Parathyroid adenoma (tissue), 2 donors: ENCODE results near the gene BAG1.

Source experiments
- H2AFZ ChIP-seq: fragments of 300-600 bp; sonication (generic); one replicate; pipeline ENCODE4 v1.7.0; 2017; ENCODE audit warnings: antibody characterized with exemption, mild to moderate bottlenecking
- H3K27ac ChIP-seq: fragments of 300-600 bp; sonication (generic); one replicate; pipeline ENCODE4 v1.7.0; 2017
- H3K27me3 ChIP-seq: fragments of 300-600 bp; sonication (generic); one replicate; pipeline ENCODE4 v1.7.0; 2017; ENCODE audit warnings: low read length; ENCODE audit not compliant: control insufficient read depth, insufficient read depth
- H3K36me3 ChIP-seq: fragments of 300-600 bp; sonication (generic); one replicate; pipeline ENCODE4 v1.7.0; 2017; ENCODE audit warnings: low read length; ENCODE audit not compliant: control insufficient read depth, insufficient read depth
- H3K4me1 ChIP-seq: fragments of 300-600 bp; sonication (generic); one replicate; pipeline ENCODE4 v1.7.0; 2017; ENCODE audit warnings: control low read depth
- H3K4me2 ChIP-seq: fragments of 300-600 bp; sonication (generic); one replicate; pipeline ENCODE4 v1.7.0; 2017; ENCODE audit warnings: low read length
- H3K4me3 ChIP-seq: fragments of 300-600 bp; sonication (generic); one replicate; pipeline ENCODE4 v1.7.0; 2017; ENCODE audit warnings: low read depth, low read length
- H3K79me2 ChIP-seq: fragments of 300-600 bp; sonication (generic); one replicate; pipeline ENCODE4 v1.7.0; 2017; ENCODE audit warnings: control low read depth
- H3K9ac ChIP-seq: fragments of 300-600 bp; sonication (generic); one replicate; pipeline ENCODE4 v1.7.0; 2017; ENCODE audit warnings: mild to moderate bottlenecking
- H3K9me3 ChIP-seq: fragments of 300-600 bp; sonication (generic); one replicate; pipeline ENCODE4 v1.7.0; 2017; ENCODE audit warnings: low read length; ENCODE audit not compliant: control insufficient read depth
- CTCF ChIP-seq: fragments of 300-600 bp; sonication (generic); IDR thresholded peaks from one replicate; pipeline ENCODE4 v1.7.0; 2017; ENCODE audit warnings: antibody characterized with exemption, mild to moderate bottlenecking
- donor health status: primary hyperparathyroidism.

Gene BAG1

GRCh38 chr9:33250458-33250995 is 14.0 kb downstream of the BAG1 start:
- no peak for TF ChIP-seq CTCF

GRCh38 chr9:33249983-33250382 is 14.5 kb downstream of the BAG1 start:
- H3K4me2 ChIP-seq = no peak overlapping the region
- H3K27ac ChIP-seq = no peak overlapping the region
- H3K36me3 ChIP-seq = no peaks in the 10 kb centered on the region
- no peak for TF ChIP-seq CTCF
- no peaks in the 10 kb centered on the region for H3K9me3 ChIP-seq
- H3K4me3 ChIP-seq = no peak overlapping the region
- no peaks in the 10 kb centered on the region for H3K27me3 ChIP-seq
- no peak overlapping the region for H2AFZ ChIP-seq
- no peak overlapping the region for H3K9ac ChIP-seq
- H3K79me2 ChIP-seq = no peaks in the 10 kb centered on the region
- H3K4me1 ChIP-seq = no peaks in the 10 kb centered on the region

More at GRCh38 chr9:33250458-33250995, 14.0 kb downstream of the BAG1 start:
- Histone ChIP-seq H3K4me1 (no peaks in the 10 kb centered on the region), H3K79me2 (no peaks in the 10 kb centered on the region), H3K27ac (no peak overlapping the region), H3K36me3 (no peaks in the 10 kb centered on the region), H3K4me3 (no peak overlapping the region), H3K27me3 (no peaks in the 10 kb centered on the region), H3K4me2 (no peak overlapping the region), H3K9me3 (no peaks in the 10 kb centered on the region), H3K9ac (no peak overlapping the region), H2AFZ (no peak overlapping the region)

- no peak overlapping the region for H3K4me2 ChIP-seq
- no peaks in the 10 kb centered on the region for H3K4me1 ChIP-seq
- no peak overlapping the region for H3K27ac ChIP-seq
- no peaks in the 10 kb centered on the region for H3K79me2 ChIP-seq
- no peak overlapping the region for H3K9ac ChIP-seq
- no peak overlapping the region for H2AFZ ChIP-seq
- TF ChIP-seq CTCF = no peak
- no peaks in the 10 kb centered on the region for H3K9me3 ChIP-seq
- no peaks in the 10 kb centered on the region for H3K27me3 ChIP-seq
- H3K36me3 ChIP-seq = no peaks in the 10 kb centered on the region
- H3K4me3 ChIP-seq = no peak overlapping the region
Measured at GRCh38 chr9:33249087-33249658, 15.3 kb downstream of the BAG1 start.

GRCh38 chr9:33248606-33249005 is 15.9 kb downstream of the BAG1 start:
- Histone ChIP-seq H3K27ac (no peak overlapping the region), H3K4me1 (no peaks in the 10 kb centered on the region), H3K9me3 (no peaks in the 10 kb centered on the region), H3K36me3 (no peaks in the 10 kb centered on the region), H3K4me2 (no peak overlapping the region), H3K4me3 (no peak overlapping the region), H3K79me2 (no peaks in the 10 kb centered on the region), H2AFZ (no peak overlapping the region), H3K9ac (no peak overlapping the region), H3K27me3 (no peaks in the 10 kb centered on the region)
- TF ChIP-seq CTCF = no peak

GRCh38 chr9:33246269-33246860 is 18.1 kb downstream of the BAG1 start:
- Histone ChIP-seq H3K4me1 (no peaks in the 10 kb centered on the region), H3K79me2 (no peaks in the 10 kb centered on the region), H3K4me3 (no peak overlapping the region), H3K9me3 (no peaks in the 10 kb centered on the region), H3K4me2 (no peak overlapping the region), H3K36me3 (no peaks in the 10 kb centered on the region), H2AFZ (no peak overlapping the region), H3K9ac (no peak overlapping the region), H3K27me3 (no peaks in the 10 kb centered on the region), H3K27ac (no peak overlapping the region)
- TF ChIP-seq CTCF = no peak
